Measurements from ENCODE around the gene FRRS1. TPM values are rescaled to one million over a fixed set of nuclear protein-coding genes. Genes with fewer than 3 reads are reported as not detected.

FRRS1 gene
- total RNA-seq, 1 donor from 2014 or later: 1.2 TPM

- Mint-ChIP-seq H3K27me3 (ENCODE audit: low read depth) (peaks cover 6% of the 10 kb centered on the region), H3K36me3 (ENCODE audit: low read depth) (no peaks in the 10 kb centered on the region), H3K4me3 (ENCODE audit: low read depth) (no peak overlapping the region), H3K9me3 (no peaks in the 10 kb centered on the region), H3K27ac (no peak overlapping the region), H3K4me1 (ENCODE audit: low read depth) (no peaks in the 10 kb centered on the region)
- intact Hi-C loops (cut with micrococcal nuclease): no loop called here
- no peak for DNase-seq (ENCODE audit: low spot score)
These were observed 89.0 kb downstream of the FRRS1 start for GRCh38 chr1:99677416-99677815.

- no peak for DNase-seq (ENCODE audit: low spot score)
- Mint-ChIP-seq H3K9me3 (no peaks in the 10 kb centered on the region), H3K36me3 (ENCODE audit: low read depth) (no peaks in the 10 kb centered on the region), H3K4me1 (ENCODE audit: low read depth) (no peaks in the 10 kb centered on the region), H3K27me3 (ENCODE audit: low read depth) (peaks cover 6% of the 10 kb centered on the region), H3K4me3 (ENCODE audit: low read depth) (no peak overlapping the region), H3K27ac (no peak overlapping the region)
- intact Hi-C loops (cut with micrococcal nuclease): no loop called here
These were observed 89.6 kb downstream of the FRRS1 start for GRCh38 chr1:99676876-99677275.

- Mint-ChIP-seq H3K36me3 (ENCODE audit: low read depth) (no peaks in the 10 kb centered on the region), H3K4me3 (ENCODE audit: low read depth) (no peak overlapping the region), H3K4me1 (ENCODE audit: low read depth) (no peaks in the 10 kb centered on the region), H3K27ac (no peak overlapping the region), H3K9me3 (no peaks in the 10 kb centered on the region), H3K27me3 (ENCODE audit: low read depth) (peaks cover 6% of the 10 kb centered on the region)
- DNase-seq (ENCODE audit: low spot score): no peak
- intact Hi-C loops (cut with micrococcal nuclease): no loop called here
These were observed 90.4 kb downstream of the FRRS1 start for GRCh38 chr1:99675994-99676393.

- Mint-ChIP-seq H3K36me3 (ENCODE audit: low read depth) (no peaks in the 10 kb centered on the region), H3K4me3 (ENCODE audit: low read depth) (no peak overlapping the region), H3K27ac (no peak overlapping the region), H3K9me3 (no peaks in the 10 kb centered on the region), H3K4me1 (ENCODE audit: low read depth) (no peaks in the 10 kb centered on the region), H3K27me3 (ENCODE audit: low read depth) (peaks cover 6% of the 10 kb centered on the region)
- intact Hi-C loops (cut with micrococcal nuclease): no loop called here
- no peak for DNase-seq (ENCODE audit: low spot score)
These were observed 91.1 kb downstream of the FRRS1 start for GRCh38 chr1:99675292-99675691.

- Mint-ChIP-seq H3K4me3 (ENCODE audit: low read depth) (no peak overlapping the region), H3K27ac (no peak overlapping the region), H3K36me3 (ENCODE audit: low read depth) (no peaks in the 10 kb centered on the region), H3K4me1 (ENCODE audit: low read depth) (no peaks in the 10 kb centered on the region), H3K9me3 (no peaks in the 10 kb centered on the region), H3K27me3 (ENCODE audit: low read depth) (peaks cover 9% of the 10 kb centered on the region)
- intact Hi-C loops (cut with micrococcal nuclease): no loop called here
- no peak for DNase-seq (ENCODE audit: low spot score)
These were observed 92.0 kb downstream of the FRRS1 start for GRCh38 chr1:99674115-99675064.

GRCh38 chr1:99673315-99673714 lies 93.1 kb downstream of the FRRS1 start:
- no peaks in the 10 kb centered on the region for H3K4me1 Mint-ChIP-seq (ENCODE audit: low read depth)
- H3K27ac Mint-ChIP-seq: no peak overlapping the region
- no peak overlapping the region for H3K4me3 Mint-ChIP-seq (ENCODE audit: low read depth)
- no peak for DNase-seq (ENCODE audit: low spot score)
- H3K36me3 Mint-ChIP-seq (ENCODE audit: low read depth): no peaks in the 10 kb centered on the region
- H3K9me3 Mint-ChIP-seq: no peaks in the 10 kb centered on the region
- intact Hi-C loops (cut with micrococcal nuclease): no loop called here
- H3K27me3 Mint-ChIP-seq (ENCODE audit: low read depth): peaks cover 11% of the 10 kb centered on the region

- peaks cover 12% of the 10 kb centered on the region for H3K27me3 Mint-ChIP-seq (ENCODE audit: low read depth)
- H3K4me1 Mint-ChIP-seq (ENCODE audit: low read depth): no peaks in the 10 kb centered on the region
- DNase-seq (ENCODE audit: low spot score): no peak
- H3K27ac Mint-ChIP-seq: no peak overlapping the region
- intact Hi-C loops (cut with micrococcal nuclease): no loop called here
- no peaks in the 10 kb centered on the region for H3K36me3 Mint-ChIP-seq (ENCODE audit: low read depth)
- H3K4me3 Mint-ChIP-seq (ENCODE audit: low read depth): no peak overlapping the region
- no peaks in the 10 kb centered on the region for H3K9me3 Mint-ChIP-seq
These were observed 93.8 kb downstream of the FRRS1 start for GRCh38 chr1:99672530-99673213.

- no peak for DNase-seq (ENCODE audit: low spot score)
- Mint-ChIP-seq H3K36me3 (ENCODE audit: low read depth) (no peaks in the 10 kb centered on the region), H3K27ac (no peak overlapping the region), H3K4me3 (ENCODE audit: low read depth) (no peak overlapping the region), H3K9me3 (no peaks in the 10 kb centered on the region), H3K27me3 (ENCODE audit: low read depth) (peaks cover 12% of the 10 kb centered on the region), H3K4me1 (ENCODE audit: low read depth) (no peaks in the 10 kb centered on the region)
- intact Hi-C loops (cut with micrococcal nuclease): no loop called here
These were observed 94.4 kb downstream of the FRRS1 start for GRCh38 chr1:99672038-99672437.

GRCh38 chr1:99670583-99670982 lies 95.9 kb downstream of the FRRS1 start:
- Mint-ChIP-seq H3K9me3 (no peaks in the 10 kb centered on the region), H3K4me3 (ENCODE audit: low read depth) (no peak overlapping the region), H3K4me1 (ENCODE audit: low read depth) (no peaks in the 10 kb centered on the region), H3K36me3 (ENCODE audit: low read depth) (no peaks in the 10 kb centered on the region), H3K27ac (no peak overlapping the region), H3K27me3 (ENCODE audit: low read depth) (peaks cover 14% of the 10 kb centered on the region)
- intact Hi-C loops (cut with micrococcal nuclease): no loop called here
- no peak for DNase-seq (ENCODE audit: low spot score)

- no peaks in the 10 kb centered on the region for H3K4me1 Mint-ChIP-seq (ENCODE audit: low read depth)
- DNase-seq (ENCODE audit: low spot score): no peak
- no peaks in the 10 kb centered on the region for H3K36me3 Mint-ChIP-seq (ENCODE audit: low read depth)
- intact Hi-C loops (cut with micrococcal nuclease): no loop called here
- peaks cover 14% of the 10 kb centered on the region for H3K27me3 Mint-ChIP-seq (ENCODE audit: low read depth)
- H3K27ac Mint-ChIP-seq: no peak overlapping the region
- no peak overlapping the region for H3K4me3 Mint-ChIP-seq (ENCODE audit: low read depth)
- H3K9me3 Mint-ChIP-seq: no peaks in the 10 kb centered on the region
These were observed 96.6 kb downstream of the FRRS1 start for GRCh38 chr1:99669821-99670220.

GRCh38 chr1:99669376-99669775 lies 97.1 kb downstream of the FRRS1 start:
- Mint-ChIP-seq H3K36me3 (ENCODE audit: low read depth) (no peaks in the 10 kb centered on the region), H3K27ac (no peak overlapping the region), H3K27me3 (ENCODE audit: low read depth) (peaks cover 14% of the 10 kb centered on the region), H3K4me1 (ENCODE audit: low read depth) (no peaks in the 10 kb centered on the region), H3K4me3 (ENCODE audit: low read depth) (no peak overlapping the region), H3K9me3 (no peaks in the 10 kb centered on the region)
- DNase-seq (ENCODE audit: low spot score): no peak
- intact Hi-C loops (cut with micrococcal nuclease): no loop called here

- DNase-seq (ENCODE audit: low spot score): no peak
- no peaks in the 10 kb centered on the region for H3K4me1 Mint-ChIP-seq (ENCODE audit: low read depth)
- H3K36me3 Mint-ChIP-seq (ENCODE audit: low read depth): no peaks in the 10 kb centered on the region
- no peaks in the 10 kb centered on the region for H3K9me3 Mint-ChIP-seq
- no peak overlapping the region for H3K4me3 Mint-ChIP-seq (ENCODE audit: low read depth)
- no peak overlapping the region for H3K27ac Mint-ChIP-seq
- intact Hi-C loops (cut with micrococcal nuclease): no loop called here
- peaks cover 19% of the 10 kb centered on the region for H3K27me3 Mint-ChIP-seq (ENCODE audit: low read depth)
These were observed 101.2 kb downstream of the FRRS1 start for GRCh38 chr1:99665212-99665611.

GRCh38 chr1:99663501-99663900 lies 102.9 kb downstream of the FRRS1 start:
- Mint-ChIP-seq H3K27ac (no peak overlapping the region), H3K9me3 (no peaks in the 10 kb centered on the region), H3K36me3 (ENCODE audit: low read depth) (no peaks in the 10 kb centered on the region), H3K4me1 (ENCODE audit: low read depth) (no peaks in the 10 kb centered on the region), H3K27me3 (ENCODE audit: low read depth) (peaks cover 20% of the 10 kb centered on the region), H3K4me3 (ENCODE audit: low read depth) (no peak overlapping the region)
- no peak for DNase-seq (ENCODE audit: low spot score)
- intact Hi-C loops (cut with micrococcal nuclease): no loop called here

Data from activated T-helper 2 cell treated with anti-CD3 and anti-CD28 coated beads, Interferon-gamma antibody, Interleukin-2, Interleukin-4, amounts not matched to agents 10 μg/mL and 5 μg/mL and 100 μg/mL, durations not matched to agents 14 hours and 24 hours and 36 hours (primary cell).